ENCODE data around the gene GABARAP.

Gene GABARAP

GRCh38 chr17:7239091-7240027 is 2.9 kb downstream of the GABARAP start, which contains the start of gene PHF23:
Gene PHF23 (minus strand): TSS chr17:7239457. CDS start chr17:7239279, 178 bp downstream.
- H3K4me3 Mint-ChIP-seq, result peak within 1 kb of the TSS; percentile 98
- peaks cover 43% of the 10 kb centered on the region for H3K36me3 Mint-ChIP-seq (ENCODE audit: low read depth)
- H3K9me3 Mint-ChIP-seq, result no peaks in the 10 kb centered on the region
- TF ChIP-seq CTCF (IDR thresholded peaks at IDR 0.05), result no peak
- no peaks in the 10 kb centered on the region for H3K27me3 Mint-ChIP-seq (ENCODE audit: low read depth, poor library complexity)
- peak within 1 kb of the TSS; percentile 100 for H3K27ac Mint-ChIP-seq
- DNase-seq, result peak; percentile 96
- peaks cover 65% of the 10 kb centered on the region for H3K4me1 Mint-ChIP-seq

GRCh38 chr17:7238420-7239090 is 3.7 kb downstream of the GABARAP start:
- TF ChIP-seq CTCF (IDR thresholded peaks at IDR 0.05), result no peak
- Mint-ChIP-seq H3K27ac (peak overlapping the region; percentile 94), H3K36me3 (ENCODE audit: low read depth) (peaks cover 41% of the 10 kb centered on the region), H3K9me3 (no peaks in the 10 kb centered on the region), H3K4me1 (peaks cover 66% of the 10 kb centered on the region), H3K27me3 (ENCODE audit: low read depth, poor library complexity) (no peaks in the 10 kb centered on the region), H3K4me3 (peak overlapping the region; percentile 98)
- DNase-seq, result peak; percentile 32

- peak; percentile 85 for DNase-seq
- no peak for TF ChIP-seq CTCF (IDR thresholded peaks at IDR 0.05)
- Mint-ChIP-seq H3K9me3 (no peaks in the 10 kb centered on the region), H3K36me3 (ENCODE audit: low read depth) (peaks cover 45% of the 10 kb centered on the region), H3K4me3 (peak overlapping the region; percentile 98), H3K27ac (peak overlapping the region; percentile 64), H3K4me1 (peaks cover 68% of the 10 kb centered on the region), H3K27me3 (ENCODE audit: low read depth, poor library complexity) (no peaks in the 10 kb centered on the region)
These were observed 4.4 kb downstream of the GABARAP start for GRCh38 chr17:7237761-7238419.

- Mint-ChIP-seq H3K9me3 (no peaks in the 10 kb centered on the region), H3K4me3 (peak overlapping the region; percentile 98), H3K27ac (peak overlapping the region; percentile 82), H3K27me3 (ENCODE audit: low read depth, poor library complexity) (no peaks in the 10 kb centered on the region), H3K4me1 (peaks cover 73% of the 10 kb centered on the region), H3K36me3 (ENCODE audit: low read depth) (peaks cover 46% of the 10 kb centered on the region)
- DNase-seq, result no peak
- no peak for TF ChIP-seq CTCF (IDR thresholded peaks at IDR 0.05)
These were observed 4.9 kb downstream of the GABARAP start for GRCh38 chr17:7237266-7237760.

DNA sequence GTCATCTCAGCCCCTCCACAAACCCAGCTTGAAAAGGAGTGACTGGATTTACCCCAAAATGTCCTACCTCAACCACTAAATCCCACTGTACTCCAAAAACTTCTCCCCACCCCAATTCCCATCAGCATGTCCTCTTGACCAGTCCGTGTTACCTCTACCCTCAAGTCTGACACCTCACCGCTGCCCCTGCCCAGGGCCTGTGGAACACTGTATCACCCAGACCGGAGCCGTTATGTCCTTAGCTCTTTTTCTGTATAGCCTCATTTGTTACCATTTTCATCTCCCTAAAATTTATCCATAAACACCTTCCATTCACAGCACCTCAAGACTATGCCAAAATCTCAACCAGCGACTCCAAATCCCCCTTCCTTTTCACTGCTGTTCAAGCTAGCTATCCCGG is 5.4 kb downstream of the GABARAP start:
- Mint-ChIP-seq H3K36me3 (ENCODE audit: low read depth) (peaks cover 52% of the 10 kb centered on the region), H3K4me3 (peak overlapping the region; percentile 98), H3K9me3 (no peaks in the 10 kb centered on the region), H3K27me3 (ENCODE audit: low read depth, poor library complexity) (no peaks in the 10 kb centered on the region), H3K4me1 (peaks cover 75% of the 10 kb centered on the region), H3K27ac (peak overlapping the region; percentile 82)
- TF ChIP-seq CTCF (IDR thresholded peaks at IDR 0.05), result no peak
- DNase-seq, result no peak

All from nephron progenitor cell (in vitro differentiated cells).